Caco-2 (cell line): ENCODE measurements around the gene LUC7L. TPM values are rescaled to one million over a fixed set of nuclear protein-coding genes. Genes with fewer than 3 reads are reported as not detected.

ENCODE experiments used
- BruUV-seq: library from RNA; stranded (reverse); fragments of 400-500 nt; replicated peaks from 2 replicates; lab custom pipeline; 2021; lab: Mats Ljungman, UMichigan
- CTCF ChIA-PET: fragments of 300-600 bp; sonication (Branson Sonifier 250); formaldehyde crosslinking; loops from one replicate; lab custom pipeline; 2022; ENCODE audit warnings: antibody characterized with exemption; lab: Charles Lee
- POLR2A ChIA-PET: fragments of 300-600 bp; sonication (Branson Sonifier 250); formaldehyde crosslinking; loops from one replicate; lab custom pipeline; 2022; ENCODE audit warnings: antibody characterized with exemption; lab: Charles Lee
- DNase-seq, 2 experiments: peaks; one replicate each; pipeline versions ENCODE4 v3.0.0 to v3.0.0-alpha.2; 2020 to 2022
- H3K27me3 ChIP-seq: replicated peaks from 2 replicates; pipeline ENCODE4 v1.6.0; 2011; ENCODE audit warnings: low read length; ENCODE audit not compliant: control insufficient read depth, insufficient read depth
- H3K36me3 ChIP-seq: 2 replicates; pipeline ENCODE4 v1.5.1; 2011; ENCODE audit warnings: low read length; ENCODE audit not compliant: control insufficient read depth, insufficient read depth
- H3K4me1 ChIP-seq: fragments of 250-450 bp; sonication (Bioruptor Pico); 2 replicates; pipeline ENCODE4 v1.5.1; 2020; ENCODE audit warnings: mild to moderate bottlenecking
- H3K4me3 ChIP-seq: 2 replicates; pipeline ENCODE4 v1.5.1; 2011; ENCODE audit warnings: low read depth, mild to moderate bottlenecking, control low read depth, low read length
- H3K9me3 ChIP-seq: fragments of 250-450 bp; sonication (Bioruptor Pico); 2 replicates; pipeline ENCODE4 v1.5.1; 2020; ENCODE audit warnings: mild to moderate bottlenecking, moderate library complexity
- H3K27ac Mint-ChIP-seq: one replicate; pipeline ENCODE4 v1.8.0; 2022; ENCODE audit warnings: mixed read lengths; ENCODE audit not compliant: unreplicated experiment
- H3K27me3 Mint-ChIP-seq: one replicate; pipeline ENCODE4 v1.8.0; 2022; ENCODE audit warnings: mixed read lengths; ENCODE audit not compliant: insufficient read depth, unreplicated experiment
- H3K36me3 Mint-ChIP-seq: one replicate; pipeline ENCODE4 v1.8.0; 2022; ENCODE audit warnings: mild to moderate bottlenecking, mixed read lengths; ENCODE audit not compliant: insufficient read depth, unreplicated experiment
- H3K4me1 Mint-ChIP-seq: one replicate; pipeline ENCODE4 v1.8.0; 2022; ENCODE audit warnings: low read depth, mixed read lengths; ENCODE audit not compliant: unreplicated experiment
- H3K4me3 Mint-ChIP-seq: one replicate; pipeline ENCODE4 v1.8.0; 2022; ENCODE audit warnings: mild to moderate bottlenecking, moderate library complexity, mixed read lengths; ENCODE audit not compliant: unreplicated experiment
- H3K9me3 Mint-ChIP-seq: one replicate; pipeline ENCODE4 v1.8.0; 2022; ENCODE audit warnings: mixed read lengths; ENCODE audit not compliant: unreplicated experiment
- intact Hi-C: fragments of 100-400 bp; cut with micrococcal nuclease; formaldehyde crosslinking; loops from one replicate; pipeline ENCODE4 v1.10.0; 2022; ENCODE audit not compliant: unreplicated experiment
- total RNA-seq: library from RNA; stranded (reverse); gene quantifications from 2 replicates; pipeline ENCODE4 v1.2.3, GENCODE V29; 2022
- TF ChIP-seq, protein P1 (sequence below), 2 experiments: fragments of 200-600 bp in 1 of 2; IDR thresholded peaks; 1 replicate in 1 of 2; 2 replicates in 1 of 2; pipeline versions ENCODE4 v1.5.1 to v1.8.0; 2011 to 2022; ENCODE audit warnings: antibody characterized with exemption in 1 of 2, control low read depth in 1 of 2, inconsistent platforms in 1 of 2, low read depth in 1 of 2, low read length in 1 of 2, mild to moderate bottlenecking in 1 of 2, moderate library complexity in 1 of 2; ENCODE audit not compliant: insufficient read depth in 1 of 2, severe bottlenecking in 1 of 2, unreplicated experiment in 1 of 2

LUC7L gene
- total RNA-seq, 1 experiment from 2014 or later, result 80.7 TPM

DNA sequence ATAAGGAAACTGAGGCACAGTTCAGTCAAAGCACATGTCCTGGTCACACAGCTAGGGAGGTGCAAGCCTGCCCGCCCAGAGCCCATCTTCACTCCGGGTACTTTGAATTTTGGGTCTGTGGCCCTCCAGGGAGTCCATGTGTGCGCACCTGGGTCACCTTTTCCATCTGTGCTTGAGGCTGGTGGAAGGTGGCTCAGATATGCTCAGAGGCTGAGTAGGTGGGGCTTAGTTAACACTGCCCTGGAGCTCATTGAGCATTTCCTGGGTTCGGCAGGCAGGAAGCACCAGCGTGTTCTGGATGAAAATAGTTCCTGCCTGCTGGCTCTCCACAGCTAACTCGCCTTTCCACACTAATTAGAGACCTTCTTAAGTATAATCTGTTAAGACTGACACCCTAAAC is 24.6 kb upstream of the LUC7L start:
- intact Hi-C loops, result no loop called here
- TF ChIP-seq, protein P1, sequence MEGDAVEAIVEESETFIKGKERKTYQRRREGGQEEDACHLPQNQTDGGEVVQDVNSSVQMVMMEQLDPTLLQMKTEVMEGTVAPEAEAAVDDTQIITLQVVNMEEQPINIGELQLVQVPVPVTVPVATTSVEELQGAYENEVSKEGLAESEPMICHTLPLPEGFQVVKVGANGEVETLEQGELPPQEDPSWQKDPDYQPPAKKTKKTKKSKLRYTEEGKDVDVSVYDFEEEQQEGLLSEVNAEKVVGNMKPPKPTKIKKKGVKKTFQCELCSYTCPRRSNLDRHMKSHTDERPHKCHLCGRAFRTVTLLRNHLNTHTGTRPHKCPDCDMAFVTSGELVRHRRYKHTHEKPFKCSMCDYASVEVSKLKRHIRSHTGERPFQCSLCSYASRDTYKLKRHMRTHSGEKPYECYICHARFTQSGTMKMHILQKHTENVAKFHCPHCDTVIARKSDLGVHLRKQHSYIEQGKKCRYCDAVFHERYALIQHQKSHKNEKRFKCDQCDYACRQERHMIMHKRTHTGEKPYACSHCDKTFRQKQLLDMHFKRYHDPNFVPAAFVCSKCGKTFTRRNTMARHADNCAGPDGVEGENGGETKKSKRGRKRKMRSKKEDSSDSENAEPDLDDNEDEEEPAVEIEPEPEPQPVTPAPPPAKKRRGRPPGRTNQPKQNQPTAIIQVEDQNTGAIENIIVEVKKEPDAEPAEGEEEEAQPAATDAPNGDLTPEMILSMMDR (IDR thresholded peaks at IDR 0.05; ENCODE audit: insufficient read depth in 1 of 2, low read depth in 1 of 2, low read length in 1 of 2, severe bottlenecking in 1 of 2, unreplicated experiment in 1 of 2), result no peak
- no TSS peak for BruUV-seq
- Mint-ChIP-seq H3K9me3 (no peaks in the 10 kb centered on the region), H3K4me1 (peaks cover 14% of the 10 kb centered on the region), H3K27ac (no peak overlapping the region), H3K27me3 (no peaks in the 10 kb centered on the region), H3K4me3 (no peak overlapping the region), H3K36me3 (peaks cover 20% of the 10 kb centered on the region)
- no peaks in the 10 kb centered on the region for H3K9me3 ChIP-seq
- no peaks in the 10 kb centered on the region for H3K27me3 ChIP-seq
- peaks cover 3% of the 10 kb centered on the region for H3K36me3 ChIP-seq
- no peak for DNase-seq
- POLR2A ChIA-PET, result no interaction called here
- CTCF ChIA-PET, result no interaction called here
- no peak overlapping the region for H3K4me3 ChIP-seq
- peaks cover 14% of the 10 kb centered on the region for H3K4me1 ChIP-seq

DNA sequence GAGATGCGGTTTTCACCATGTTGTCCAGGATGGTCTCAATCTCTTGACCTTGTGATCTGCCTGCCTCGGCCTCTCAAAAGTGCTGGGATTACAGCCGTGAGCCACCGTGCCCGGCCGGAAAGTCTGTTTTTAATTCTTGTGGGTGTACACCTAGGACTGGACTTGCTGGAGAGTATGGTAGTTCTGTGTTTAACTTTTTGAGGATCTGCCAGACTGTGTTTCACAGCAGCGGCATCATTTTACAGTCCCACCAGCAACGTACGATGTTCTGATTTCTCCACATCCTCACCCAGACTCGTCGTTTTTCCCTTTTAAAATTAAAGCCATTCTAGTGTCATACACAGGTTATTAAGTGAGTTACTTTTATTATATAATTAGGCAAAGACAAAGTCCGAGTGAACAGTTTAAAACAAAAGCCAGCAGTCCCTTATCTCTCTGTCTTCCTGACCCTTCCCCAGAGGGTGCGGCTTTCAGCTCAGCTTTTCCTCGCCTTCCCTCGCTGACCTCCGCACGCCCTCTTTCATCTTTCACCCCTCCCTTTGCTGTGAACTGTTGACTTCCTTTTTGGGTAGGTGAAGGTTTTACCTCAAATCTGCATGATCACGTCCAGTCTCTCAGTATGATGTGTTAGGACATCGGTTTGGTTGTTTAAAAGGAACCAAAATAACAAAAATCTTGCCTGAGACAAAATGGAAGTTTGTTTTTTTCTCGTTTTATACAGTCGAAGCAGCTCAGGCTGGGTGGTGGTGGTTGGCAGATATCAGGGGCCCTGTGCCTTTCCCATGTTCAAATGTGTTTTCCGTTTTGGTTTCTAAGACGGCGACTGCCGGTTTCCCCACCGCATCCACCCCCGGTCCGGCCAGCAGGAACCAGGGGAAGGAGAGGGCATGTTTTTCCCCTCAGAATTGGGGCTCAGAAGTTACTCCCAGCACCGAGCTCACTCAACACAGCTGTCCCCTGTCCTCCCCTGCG is 23.4 kb upstream of the LUC7L start:
- peak overlapping the region; percentile 41 for H3K27ac Mint-ChIP-seq
- no peak overlapping the region for H3K4me3 Mint-ChIP-seq
- no peaks in the 10 kb centered on the region for H3K27me3 ChIP-seq
- H3K4me1 ChIP-seq, result peaks cover 14% of the 10 kb centered on the region
- H3K36me3 ChIP-seq, result peaks cover 3% of the 10 kb centered on the region
- intact Hi-C loops, result no loop called here
- DNase-seq, result no peak
- TF ChIP-seq, protein P1 (IDR thresholded peaks at IDR 0.05; ENCODE audit: insufficient read depth in 1 of 2, low read depth in 1 of 2, low read length in 1 of 2, severe bottlenecking in 1 of 2, unreplicated experiment in 1 of 2), result no peak
- no TSS peak for BruUV-seq
- H3K4me3 ChIP-seq, result no peak overlapping the region
- ChIA-PET CTCF (no interaction called here), POLR2A (interaction anchor here (0.7 kb wide), 1 partner anchor 17 kb away, joined by 6 read pairs; no protein-coding TSS in a partner anchor)
- no peaks in the 10 kb centered on the region for H3K9me3 Mint-ChIP-seq
- peaks cover 14% of the 10 kb centered on the region for H3K4me1 Mint-ChIP-seq
- H3K9me3 ChIP-seq, result no peaks in the 10 kb centered on the region
- H3K36me3 Mint-ChIP-seq, result peaks cover 20% of the 10 kb centered on the region
- H3K27me3 Mint-ChIP-seq, result no peaks in the 10 kb centered on the region

DNA sequence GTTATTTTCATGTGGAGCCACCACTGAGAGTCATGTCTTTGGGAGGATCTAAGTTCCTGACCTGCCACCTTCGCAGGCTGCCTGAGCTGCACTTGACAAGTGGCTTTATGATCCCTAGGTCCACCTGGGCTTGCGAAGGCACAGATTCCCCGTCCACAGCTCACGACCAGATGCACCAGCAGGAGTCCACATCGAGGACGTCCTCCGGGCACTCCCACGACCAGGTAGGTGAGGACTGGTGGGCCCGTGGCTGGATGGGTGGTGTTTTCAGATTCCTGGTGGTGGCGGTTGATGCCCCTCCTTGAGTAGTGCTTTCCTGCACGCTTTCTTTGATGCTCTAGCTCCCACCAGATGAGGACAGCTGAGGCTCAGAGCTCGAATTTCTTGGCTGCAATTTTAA is 20.2 kb upstream of the LUC7L start:
- no TSS peak for BruUV-seq
- TF ChIP-seq, protein P1 (IDR thresholded peaks at IDR 0.05; ENCODE audit: insufficient read depth in 1 of 2, low read depth in 1 of 2, low read length in 1 of 2, severe bottlenecking in 1 of 2, unreplicated experiment in 1 of 2), result no peak
- CTCF ChIA-PET, result interaction anchor here (0.5 to 0.6 kb wide), 2 partner anchors 103 to 115 kb away, joined by 3 to 5 read pairs; partner anchors contain the start of gene AXIN1
- Histone ChIP-seq H3K4me3 (no peak overlapping the region), H3K9me3 (no peaks in the 10 kb centered on the region), H3K4me1 (peaks cover 14% of the 10 kb centered on the region), H3K36me3 (peaks cover 3% of the 10 kb centered on the region), H3K27me3 (no peaks in the 10 kb centered on the region)
- H3K4me1 Mint-ChIP-seq, result peaks cover 14% of the 10 kb centered on the region
- H3K27ac Mint-ChIP-seq, result no peak overlapping the region
- intact Hi-C loops, result no loop called here
- H3K4me3 Mint-ChIP-seq, result no peak overlapping the region
- no peak for DNase-seq
- no peaks in the 10 kb centered on the region for H3K27me3 Mint-ChIP-seq
- POLR2A ChIA-PET, result no interaction called here
- peaks cover 12% of the 10 kb centered on the region for H3K36me3 Mint-ChIP-seq
- H3K9me3 Mint-ChIP-seq, result no peaks in the 10 kb centered on the region
